HCT116 (cell line): ENCODE results near the gene PCK2. TPM values are rescaled to one million over a fixed set of nuclear protein-coding genes. Genes with fewer than 3 reads are reported as not detected.

Source experiments
- ATAC-seq: fragments of 200-7000 bp; cut with Tn5 transposase; 2 replicates; pipeline ENCODE4 v1.9.1; 2020; ENCODE audit warnings: mild to moderate bottlenecking, moderate library complexity
- BruUV-seq: library from RNA; stranded (reverse); fragments of 400-500 nt; replicated peaks from 2 replicates; lab custom pipeline; 2021; lab: Mats Ljungman, UMichigan
- CTCF ChIA-PET: fragments of 300-600 bp; sonication (Branson Sonifier 250); formaldehyde crosslinking; loops from one replicate; lab custom pipeline; 2021; ENCODE audit warnings: antibody characterized with exemption; lab: Charles Lee
- POLR2A ChIA-PET: fragments of 300-600, 350-600 bp; sonication (Branson Sonifier 250); formaldehyde crosslinking; loops from one replicate; lab custom pipeline; 2021; ENCODE audit warnings: antibody characterized with exemption; lab: Charles Lee
- RAD21 ChIA-PET, 2 experiments: fragments of 300-600 bp; sonication (Branson Sonifier 250); formaldehyde crosslinking; loops; one replicate each; lab custom pipeline; 2023; ENCODE audit warnings: low total read pairs in 2 of 2; ENCODE audit not compliant: uncharacterized antibody in 2 of 2, unreplicated experiment in 2 of 2, low non-redundant PET in 1 of 2; lab: Charles Lee
- DNase-seq: peaks from one replicate; pipeline ENCODE4 v3.0.0-alpha.2; 2010; ENCODE audit warnings: low read depth, low spot score
- H2AFZ ChIP-seq: fragments of 200-600 bp; shearing (Covaris generic), sonication (generic); 2 replicates; pipeline ENCODE4 v1.6.1; 2017; ENCODE audit warnings: low read depth, mixed run types, mixed read lengths, antibody characterized with exemption, low read length; ENCODE audit not compliant: poor library complexity, severe bottlenecking
- H3K27ac ChIP-seq: 2 replicates; pipeline ENCODE4 v1.5.1; 2012; ENCODE audit warnings: low read depth, low read length
- H3K27me3 ChIP-seq: fragments of 200-600 bp; sonication (generic); 2 replicates; pipeline ENCODE4 v1.6.1; 2016; ENCODE audit warnings: mixed run types, low read length, mixed read lengths; ENCODE audit not compliant: insufficient read depth
- H3K36me3 ChIP-seq, 2 experiments: fragments of 200-500 bp in 1 of 2; fragments of 200-600 bp in 1 of 2; sonication (Bioruptor generic) in 1 of 2; sonication (generic) in 1 of 2; 2 replicates each; pipeline versions ENCODE4 v1.5.1 to v1.6.1; 2014 to 2016; ENCODE audit warnings: low read length in 2 of 2, inconsistent platforms in 1 of 2, mixed read lengths in 1 of 2, mixed run types in 1 of 2; ENCODE audit not compliant: insufficient read depth in 2 of 2, control insufficient read depth in 1 of 2
- H3K4me1 ChIP-seq, 2 experiments: fragments of 200-600 bp in 1 of 2; sonication (generic) in 1 of 2; 2 replicates each; pipeline versions ENCODE4 v1.5.1 to v1.6.1; 2012 to 2017; ENCODE audit warnings: low read length in 2 of 2, inconsistent platforms in 1 of 2, mild to moderate bottlenecking in 1 of 2, mixed read lengths in 1 of 2, mixed run types in 1 of 2, moderate library complexity in 1 of 2; ENCODE audit not compliant: insufficient read depth in 2 of 2, control insufficient read depth in 1 of 2
- H3K4me2 ChIP-seq: fragments of 200-600 bp; sonication (generic); 2 replicates; pipeline ENCODE4 v1.6.1; 2017; ENCODE audit warnings: mixed run types, low read length, mixed read lengths
- H3K4me3 ChIP-seq, 2 experiments: fragments of 200-600 bp in 1 of 2; sonication (generic) in 1 of 2; replicated peaks in 1 of 2; 2 replicates each; pipeline ENCODE4 v1.5.1; 2011 to 2016; ENCODE audit warnings: low read length in 2 of 2, control low read depth in 1 of 2, low read depth in 1 of 2, mild to moderate bottlenecking in 1 of 2, mixed read lengths in 1 of 2, mixed run types in 1 of 2
- H3K79me2 ChIP-seq: fragments of 200-600 bp; sonication (generic); 2 replicates; pipeline ENCODE4 v1.6.1; 2017; ENCODE audit warnings: mild to moderate bottlenecking, mixed run types, low read length, moderate library complexity, mixed read lengths; ENCODE audit not compliant: insufficient read depth
- H3K9ac ChIP-seq: fragments of 200-600 bp; sonication (generic); 2 replicates; pipeline ENCODE4 v1.6.1; 2016; ENCODE audit warnings: low read length, mixed read lengths
- H3K9me2 ChIP-seq: fragments of 200-600 bp; sonication (generic), shearing (Covaris generic); 2 replicates; pipeline ENCODE4 v1.6.1; 2017; ENCODE audit warnings: mixed run types, mild to moderate bottlenecking, moderate library complexity; ENCODE audit not compliant: insufficient read depth
- H3K9me3 ChIP-seq, 2 experiments: fragments of 200-500 bp in 1 of 2; fragments of 200-600 bp in 1 of 2; sonication (Bioruptor generic) in 1 of 2; sonication (generic) in 1 of 2; 2 replicates each; pipeline ENCODE4 v1.6.1; 2014 to 2017; ENCODE audit warnings: low read length in 2 of 2, mixed read lengths in 2 of 2, inconsistent platforms in 1 of 2, low read depth in 1 of 2, mild to moderate bottlenecking in 1 of 2, mixed run types in 1 of 2, moderate library complexity in 1 of 2; ENCODE audit not compliant: control insufficient read depth in 1 of 2, insufficient read depth in 1 of 2
- H4K20me1 ChIP-seq: fragments of 200-600 bp; sonication (generic), shearing (Covaris generic); 2 replicates; pipeline ENCODE4 v1.6.1; 2017; ENCODE audit warnings: mixed run types, mild to moderate bottlenecking, moderate library complexity; ENCODE audit not compliant: insufficient read depth
- CBX3 ChIP-seq: IDR thresholded peaks from 2 replicates; pipeline ENCODE4 v1.6.1; 2012; ENCODE audit warnings: low read depth
- CEBPB ChIP-seq: IDR thresholded peaks from 2 replicates; pipeline ENCODE4 v1.6.1; 2012; ENCODE audit warnings: low read depth
- ELF1 ChIP-seq: IDR thresholded peaks from 2 replicates; pipeline ENCODE4 v1.6.1; 2012; ENCODE audit warnings: low read depth, borderline replicate concordance
- EZH2 ChIP-seq: fragments of 200-600 bp; sonication (generic); IDR thresholded peaks from 2 replicates; pipeline ENCODE4 v1.6.1; 2017; ENCODE audit warnings: antibody characterized with exemption, mixed run types
- MAX ChIP-seq: IDR thresholded peaks from 2 replicates; pipeline ENCODE4 v1.6.1; 2012
- RAD21 ChIP-seq: IDR thresholded peaks from 2 replicates; pipeline ENCODE4 v1.6.1; 2012; ENCODE audit warnings: low read depth, mild to moderate bottlenecking
- REST ChIP-seq: IDR thresholded peaks from 2 replicates; pipeline ENCODE4 v1.6.1; 2012; ENCODE audit warnings: low read depth
- SP1 ChIP-seq: IDR thresholded peaks from 2 replicates; pipeline ENCODE4 v1.6.1; 2012; ENCODE audit warnings: low read depth
- SRF ChIP-seq: IDR thresholded peaks from 2 replicates; pipeline ENCODE4 v1.6.1; 2012; ENCODE audit warnings: low read depth
- TCF7L2 ChIP-seq: IDR thresholded peaks from 2 replicates; pipeline ENCODE4 v1.7.0; 2011; ENCODE audit warnings: borderline replicate concordance, inconsistent platforms; ENCODE audit not compliant: insufficient read depth, insufficient read length; ENCODE audit errors: extremely low read depth
- ZFX ChIP-seq: fragments of 450-650 bp; IDR thresholded peaks from 2 replicates; pipeline ENCODE4 v1.6.1; 2017
- intact Hi-C: fragments of 100-400 bp; cut with micrococcal nuclease; formaldehyde crosslinking; loops from 2 replicates; pipeline ENCODE4 v1.10.0; 2022
- total RNA-seq: library from RNA; stranded (reverse); gene quantifications from one replicate; pipeline ENCODE4 v1.2.1, GENCODE V29; 2021; ENCODE audit not compliant: unreplicated experiment

The PCK2 gene
- total RNA-seq, 1 experiment from 2014 or later = 94.1 TPM

GRCh38 chr14:24133735-24134134 lies 39.6 kb downstream of the PCK2 start:
- CTCF ChIA-PET = interaction anchor here (1.0 to 1.3 kb wide), 2 partner anchors 19 to 76 kb away, joined by 3 read pairs; partner anchors contain the start of genes DCAF11 and NRL
- RAD21 ChIA-PET = no interaction called here
- Histone ChIP-seq H2AFZ (no peak overlapping the region), H3K9ac (no peak overlapping the region), H3K9me2 (no peaks in the 10 kb centered on the region), H3K36me3 (peaks cover 11% of the 10 kb centered on the region in 2 experiments), H3K4me3 (no peak overlapping the region), H3K4me1 (peaks cover 11 to 28% of the 10 kb centered on the region in 2 experiments; a peak in 3 of 4 replicates), H3K4me2 (no peak overlapping the region), H3K79me2 (peaks cover 16% of the 10 kb centered on the region; the same call in 1 of the 2 replicates), H4K20me1 (no peaks in the 10 kb centered on the region), H3K27me3 (no peaks in the 10 kb centered on the region), H3K27ac (no peak overlapping the region), H3K9me3 (no peaks in the 10 kb centered on the region)
- POLR2A ChIA-PET = interaction anchor here (0.7 to 3.5 kb wide), 2 partner anchors 19 to 25 kb away, joined by 3 to 32 read pairs; partner anchors contain the start of genes DCAF11 and NRL
- no peak for DNase-seq
- intact Hi-C loops = no loop called here
- ATAC-seq = no peak
- no peak for TF ChIP-seq MAX
- TF ChIP-seq TCF7L2 = no peak
- no peak for TF ChIP-seq CBX3
- no peak for TF ChIP-seq EZH2
- no peak for TF ChIP-seq REST
- no peak for TF ChIP-seq CEBPB
- no peak for TF ChIP-seq RAD21
- TF ChIP-seq ELF1 = no peak
- no peak for TF ChIP-seq ZFX
- TF ChIP-seq SP1 = no peak
- TF ChIP-seq SRF = no peak
- BruUV-seq = no TSS peak
